WTC11 (cell line): ENCODE data around the gene UBE2L3. TPM values are rescaled to one million over a fixed set of nuclear protein-coding genes. Genes with fewer than 3 reads are reported as not detected.
"Not testable (repeated sequence)": the region's sequence is repeated elsewhere in the genome, so short reads cannot be mapped to it uniquely, and the experiment has no call there.

Experiments
- ATAC-seq: fragments of 200-7000 bp; cut with Tn5 transposase; 2 replicates; pipeline ENCODE4 v1.10.0; 2021; ENCODE audit warnings: mild to moderate bottlenecking, moderate library complexity
- CTCF ChIA-PET: fragments of 300-600 bp; sonication (Branson Sonifier 250); formaldehyde crosslinking; loops from one replicate; lab custom pipeline; 2021; ENCODE audit warnings: antibody characterized with exemption; lab: Charles Lee
- POLR2A ChIA-PET: fragments of 350-600 bp; sonication (Branson Sonifier 250); formaldehyde crosslinking; loops from one replicate; lab custom pipeline; 2021; ENCODE audit warnings: antibody characterized with exemption; lab: Charles Lee
- DNase-seq: peaks from one replicate; pipeline ENCODE4 v3.0.0; 2021; ENCODE audit warnings: low spot score
- H3K27ac Mint-ChIP-seq: 2 replicates; pipeline ENCODE4 v1.8.0; 2021; ENCODE audit warnings: mixed read lengths
- H3K27me3 Mint-ChIP-seq: 2 replicates; pipeline ENCODE4 v1.8.0; 2021; ENCODE audit warnings: low read depth, mild to moderate bottlenecking, moderate library complexity, mixed read lengths
- H3K36me3 Mint-ChIP-seq: 2 replicates; pipeline ENCODE4 v1.8.0; 2021; ENCODE audit warnings: mixed read lengths
- H3K4me1 Mint-ChIP-seq: 2 replicates; pipeline ENCODE4 v1.8.0; 2022; ENCODE audit warnings: mixed read lengths
- H3K4me3 Mint-ChIP-seq: 2 replicates; pipeline ENCODE4 v1.8.0; 2021; ENCODE audit warnings: mild to moderate bottlenecking, moderate library complexity, mixed read lengths
- H3K9me3 Mint-ChIP-seq: 2 replicates; pipeline ENCODE4 v1.8.0; 2021; ENCODE audit warnings: mixed read lengths
- ARID4B ChIP-seq: sonication (generic); formaldehyde crosslinking; IDR thresholded peaks from 2 replicates; pipeline ENCODE4 v1.8.0; 2023; ENCODE audit warnings: missing genetic modification reagents, mild to moderate bottlenecking, borderline replicate concordance
- ATF1 ChIP-seq: sonication (generic); formaldehyde crosslinking; IDR thresholded peaks from 2 replicates; pipeline ENCODE4 v1.8.1; 2023; ENCODE audit warnings: mild to moderate bottlenecking, moderate library complexity, missing genetic modification reagents
- CREM ChIP-seq: sonication (generic); formaldehyde crosslinking; IDR thresholded peaks from 2 replicates; pipeline ENCODE4 v1.8.1; 2022; ENCODE audit warnings: mild to moderate bottlenecking, missing genetic modification reagents, moderate library complexity
- FOXK1 ChIP-seq: sonication (generic); formaldehyde crosslinking; IDR thresholded peaks from 2 replicates; pipeline ENCODE4 v1.8.0; 2022; ENCODE audit warnings: mild to moderate bottlenecking, moderate library complexity, missing genetic modification reagents
- FOXP4 ChIP-seq: sonication (generic); formaldehyde crosslinking; IDR thresholded peaks from 2 replicates; pipeline ENCODE4 v1.8.0; 2022; ENCODE audit warnings: mild to moderate bottlenecking, missing genetic modification reagents
- HMGXB4 ChIP-seq: sonication (generic); formaldehyde crosslinking; IDR thresholded peaks from 2 replicates; pipeline ENCODE4 v1.8.1; 2023; ENCODE audit warnings: mild to moderate bottlenecking, moderate library complexity, missing genetic modification reagents
- KAT7 ChIP-seq: sonication (generic); formaldehyde crosslinking; IDR thresholded peaks from 2 replicates; pipeline ENCODE4 v1.8.1; 2023; ENCODE audit warnings: missing genetic modification reagents, mild to moderate bottlenecking, borderline replicate concordance
- MYBL2 ChIP-seq: sonication (generic); formaldehyde crosslinking; IDR thresholded peaks from 2 replicates; pipeline ENCODE4 v1.8.1; 2023; ENCODE audit warnings: mild to moderate bottlenecking, moderate library complexity, missing genetic modification reagents
- RELA ChIP-seq: sonication (generic); formaldehyde crosslinking; IDR thresholded peaks from 2 replicates; pipeline ENCODE4 v1.8.1; 2022; ENCODE audit warnings: missing genetic modification reagents, mild to moderate bottlenecking, borderline replicate concordance
- SMAD4 ChIP-seq: sonication (generic); formaldehyde crosslinking; IDR thresholded peaks from 2 replicates; pipeline ENCODE4 v1.8.0; 2022; ENCODE audit warnings: mild to moderate bottlenecking, missing genetic modification reagents
- SP1 ChIP-seq: sonication (generic); formaldehyde crosslinking; conservative IDR thresholded peaks from 2 replicates; pipeline ENCODE4 v1.8.1; 2022; ENCODE audit warnings: missing genetic modification reagents
- TEAD4 ChIP-seq: sonication (generic); formaldehyde crosslinking; IDR thresholded peaks from 2 replicates; pipeline ENCODE4 v1.8.0; 2022; ENCODE audit warnings: mild to moderate bottlenecking, missing genetic modification reagents
- ZNF138 ChIP-seq: sonication (generic); formaldehyde crosslinking; conservative IDR thresholded peaks from 2 replicates; pipeline ENCODE4 v1.8.1; 2022; ENCODE audit warnings: mild to moderate bottlenecking, moderate library complexity, missing genetic modification reagents
- ZNF232 ChIP-seq: sonication (generic); formaldehyde crosslinking; IDR thresholded peaks from 2 replicates; pipeline ENCODE4 v1.8.0; 2022; ENCODE audit warnings: mild to moderate bottlenecking, missing genetic modification reagents
- ZNF281 ChIP-seq: sonication (generic); formaldehyde crosslinking; IDR thresholded peaks from 2 replicates; pipeline ENCODE4 v1.8.0; 2023; ENCODE audit warnings: mild to moderate bottlenecking, missing genetic modification reagents
- total RNA-seq: library from RNA; stranded (reverse); gene quantifications from 3 replicates; pipeline ENCODE4 v1.2.3, GENCODE V29; 2021

Gene UBE2L3
- total RNA-seq, 1 experiment from 2014 or later = 79.1 TPM

GRCh38 chr22:21567456-21568346 lies at the start of gene UBE2L3 (continued):
- TF ChIP-seq ZNF281 = peak; percentile 90
- TF ChIP-seq SP1 (CRISPR knock-in tag) = peak; percentile 81
- peak; percentile 75; the same call in 1 of the 2 replicates for TF ChIP-seq MYBL2 (CRISPR knock-in tag)
- no peak; the same call in 1 of the 2 replicates for TF ChIP-seq ATF1 (CRISPR knock-in tag)
- TF ChIP-seq ZNF232 (CRISPR knock-in tag) = peak; percentile 77; the same call in 1 of the 2 replicates
- peak; percentile 84; the same call in 1 of the 2 replicates for TF ChIP-seq RELA
- 0 out of 2 replicates have a peak, but pooled peaks have one; percentile 57 for TF ChIP-seq CREM (CRISPR knock-in tag)
- TF ChIP-seq ZNF138 (CRISPR knock-in tag) = no peak
- no peak; the same call in 1 of the 2 replicates for TF ChIP-seq FOXK1 (CRISPR knock-in tag)
- TF ChIP-seq ARID4B (CRISPR knock-in tag) = peak; percentile 94
- TF ChIP-seq KAT7 = peak; percentile 97; the same call in 1 of the 2 replicates
- TF ChIP-seq TEAD4 = peak; percentile 72; the same call in 1 of the 2 replicates
- peak; percentile 96; the same call in 1 of the 2 replicates for TF ChIP-seq HMGXB4 (CRISPR knock-in tag)
- peak; percentile 92 for TF ChIP-seq FOXP4 (CRISPR knock-in tag)
- TF ChIP-seq SMAD4 (CRISPR knock-in tag) = peak; percentile 53; the same call in 1 of the 2 replicates
- TF ChIP-seq, all 79 proteins: peak for 25

- H3K36me3 Mint-ChIP-seq, ATAC-seq, POLR2A ChIA-PET, DNase-seq, CTCF ChIA-PET, H3K4me3 Mint-ChIP-seq, H3K27ac Mint-ChIP-seq, H3K9me3 Mint-ChIP-seq, H3K27me3 Mint-ChIP-seq, H3K4me1 Mint-ChIP-seq: not testable (repeated sequence)
These were observed 40.6 kb upstream of the UBE2L3 start for GRCh38 chr22:21526705-21527500.

- H3K27ac Mint-ChIP-seq, ATAC-seq, DNase-seq, H3K36me3 Mint-ChIP-seq, CTCF ChIA-PET, H3K27me3 Mint-ChIP-seq, POLR2A ChIA-PET, H3K9me3 Mint-ChIP-seq, H3K4me1 Mint-ChIP-seq, H3K4me3 Mint-ChIP-seq: not testable (repeated sequence)
These were observed 36.0 kb upstream of the UBE2L3 start for GRCh38 chr22:21531525-21531924.

- CTCF ChIA-PET, H3K4me3 Mint-ChIP-seq, H3K9me3 Mint-ChIP-seq, POLR2A ChIA-PET, H3K4me1 Mint-ChIP-seq, H3K36me3 Mint-ChIP-seq, ATAC-seq, DNase-seq, H3K27me3 Mint-ChIP-seq, H3K27ac Mint-ChIP-seq: not testable (repeated sequence)
These were observed 34.5 kb upstream of the UBE2L3 start for GRCh38 chr22:21532863-21533648.
